SK-N-SH (cell line): ENCODE results near the gene USP1. TPM values are rescaled to one million over a fixed set of nuclear protein-coding genes. Genes with fewer than 3 reads are reported as not detected.
A peak's percentile ranks its signal among the peaks of the same experiment; 100 is the strongest.

Source experiments
- CTCF ChIA-PET: fragments of 300-600, 350-600 bp; formaldehyde crosslinking; extraction: SDS; loops from one replicate; lab custom pipeline; 2021; lab: Yijun Ruan, JAX
- POLR2A ChIA-PET: fragments of 350-600 bp; sonication (Branson Sonifier 250); formaldehyde crosslinking; extraction: SDS; loops from one replicate; lab custom pipeline; 2020; ENCODE audit warnings: antibody characterized with exemption, inconsistent platforms; lab: Yijun Ruan, JAX
- DNase-seq: peaks from one replicate; pipeline ENCODE4 v3.0.0; 2012
- H2AFZ ChIP-seq: fragments of 200-600 bp; sonication (generic); 2 replicates; pipeline ENCODE4 v1.8.1; 2016; ENCODE audit warnings: antibody characterized with exemption, mild to moderate bottlenecking, low read depth
- H3F3A ChIP-seq: fragments of 200-600 bp; sonication (generic); replicated peaks from 2 replicates; pipeline ENCODE3; 2016; ENCODE audit warnings: antibody characterized with exemption, mild to moderate bottlenecking; ENCODE audit not compliant: insufficient read depth
- H3K27ac ChIP-seq, 2 experiments: fragments of 200-500 bp in 1 of 2; fragments of 200-600 bp in 1 of 2; sonication (Bioruptor generic) in 1 of 2; sonication (generic), shearing (Covaris generic) in 1 of 2; 2 replicates each; pipeline versions ENCODE4 v1.5.1 to v1.6.1; 2014 to 2016; ENCODE audit warnings: low read depth in 2 of 2, inconsistent platforms in 1 of 2, low read length in 1 of 2, mild to moderate bottlenecking in 1 of 2, mixed read lengths in 1 of 2
- H3K27me3 ChIP-seq: fragments of 200-600 bp; sonication (generic), shearing (Covaris generic); 2 replicates; pipeline ENCODE4 v1.6.1; 2016; ENCODE audit warnings: mixed run types; ENCODE audit not compliant: insufficient read depth
- H3K36me3 ChIP-seq, 2 experiments: fragments of 200-500 bp in 1 of 2; fragments of 200-600 bp in 1 of 2; sonication (Bioruptor generic) in 1 of 2; sonication (generic) in 1 of 2; replicated peaks in 1 of 2; 2 replicates each; pipeline versions ENCODE3 to v1.5.1; 2014 to 2016; ENCODE audit warnings: low read length in 1 of 2, mild to moderate bottlenecking in 1 of 2; ENCODE audit not compliant: insufficient read depth in 2 of 2, control insufficient read depth in 1 of 2
- H3K4me1 ChIP-seq, 2 experiments: fragments of 200-500 bp in 1 of 2; fragments of 200-600 bp in 1 of 2; sonication (Bioruptor generic) in 1 of 2; sonication (generic), shearing (Covaris generic) in 1 of 2; 2 replicates each; pipeline versions ENCODE4 v1.5.1 to v1.6.1; 2014 to 2016; ENCODE audit warnings: low read depth in 1 of 2, low read length in 1 of 2, mixed run types in 1 of 2; ENCODE audit not compliant: insufficient read depth in 2 of 2, control insufficient read depth in 1 of 2
- H3K4me2 ChIP-seq: fragments of 200-600 bp; sonication (generic), shearing (Covaris generic); 2 replicates; pipeline ENCODE4 v1.6.1; 2017; ENCODE audit warnings: mixed run types
- H3K4me3 ChIP-seq, 2 experiments: fragments of 200-500 bp in 1 of 2; fragments of 200-600 bp in 1 of 2; sonication (Bioruptor generic) in 1 of 2; sonication (generic), shearing (Covaris generic) in 1 of 2; 2 replicates each; pipeline versions ENCODE4 v1.5.1 to v1.8.1; 2014 to 2016; ENCODE audit warnings: low read depth in 2 of 2, inconsistent platforms in 1 of 2, low read length in 1 of 2, mild to moderate bottlenecking in 1 of 2, mixed read lengths in 1 of 2, moderate library complexity in 1 of 2
- H3K79me2 ChIP-seq: fragments of 200-600 bp; sonication (generic); 2 replicates; pipeline ENCODE4 v1.8.1; 2017; ENCODE audit warnings: mild to moderate bottlenecking; ENCODE audit not compliant: insufficient read depth
- H3K9ac ChIP-seq: fragments of 200-600 bp; sonication (generic); 2 replicates; pipeline ENCODE4 v1.6.1; 2017; ENCODE audit warnings: mixed run types
- H3K9me2 ChIP-seq: fragments of 200-600 bp; sonication (generic); 2 replicates; pipeline ENCODE4 v1.6.1; 2017; ENCODE audit warnings: mixed run types
- H3K9me3 ChIP-seq: fragments of 200-600 bp; sonication (generic); 2 replicates; pipeline ENCODE4 v1.6.1; 2017; ENCODE audit warnings: mixed run types, mild to moderate bottlenecking, moderate library complexity
- H4K20me1 ChIP-seq: fragments of 200-600 bp; sonication (generic); 2 replicates; pipeline ENCODE4 v1.6.1; 2017; ENCODE audit warnings: mild to moderate bottlenecking, mixed run types; ENCODE audit not compliant: insufficient read depth
- CTCF ChIP-seq: fragments of 200-600 bp; sonication (generic); IDR thresholded peaks from 2 replicates; pipeline ENCODE4 v1.6.1; 2017; ENCODE audit warnings: antibody characterized with exemption, mild to moderate bottlenecking, moderate library complexity
- ELF1 ChIP-seq: IDR thresholded peaks from 2 replicates; pipeline ENCODE4 v1.4.0; 2012
- FOXJ3 ChIP-seq: sonication (generic); formaldehyde crosslinking; IDR thresholded peaks from 2 replicates; pipeline ENCODE4 v1.5.1; 2020; ENCODE audit warnings: mild to moderate bottlenecking, missing genetic modification reagents
- GATA2 ChIP-seq: sonication (generic); formaldehyde crosslinking; IDR thresholded peaks from 2 replicates; pipeline ENCODE4 v1.5.0; 2020; ENCODE audit warnings: mild to moderate bottlenecking, missing genetic modification reagents
- MXI1 ChIP-seq: IDR thresholded peaks from 2 replicates; pipeline ENCODE4 v1.6.1; 2012; ENCODE audit warnings: mild to moderate bottlenecking, low read depth, low read length, improper control_type of control experiment
- NFIC ChIP-seq: IDR thresholded peaks from 2 replicates; pipeline ENCODE4 v1.4.0; 2012; ENCODE audit warnings: borderline replicate concordance
- NRF1 ChIP-seq: IDR thresholded peaks from 2 replicates; pipeline ENCODE4 v1.6.1; 2012; ENCODE audit warnings: low read depth, mild to moderate bottlenecking, low read length
- RAD21 ChIP-seq: IDR thresholded peaks from 2 replicates; pipeline ENCODE4 v1.6.1; 2012; ENCODE audit warnings: mild to moderate bottlenecking, low read length
- RCOR1 ChIP-seq: fragments of 150-350 bp; IDR thresholded peaks from 2 replicates; pipeline ENCODE4 v1.6.1; 2017; ENCODE audit warnings: antibody characterized with exemption, low read length
- REST ChIP-seq: IDR thresholded peaks from 2 replicates; pipeline ENCODE4 v1.6.1; 2012; ENCODE audit warnings: mild to moderate bottlenecking, low read depth, low read length, moderate library complexity
- RFX5 ChIP-seq: IDR thresholded peaks from 2 replicates; pipeline ENCODE4 v1.6.1; 2012; ENCODE audit warnings: mild to moderate bottlenecking, improper control_type of control experiment, low read length
- SMC3 ChIP-seq: IDR thresholded peaks from 2 replicates; pipeline ENCODE4 v1.6.1; 2012; ENCODE audit warnings: low read depth, low read length, improper control_type of control experiment
- TAF1 ChIP-seq: IDR thresholded peaks from 2 replicates; pipeline ENCODE4 v1.6.1; 2012; ENCODE audit warnings: low read depth, mild to moderate bottlenecking, low read length, moderate library complexity, borderline replicate concordance
- TCF12 ChIP-seq: IDR thresholded peaks from 2 replicates; pipeline ENCODE4 v1.4.0; 2012
- YY1 ChIP-seq: IDR thresholded peaks from 2 replicates; pipeline ENCODE4 v1.4.0; 2012; ENCODE audit warnings: low read depth, mild to moderate bottlenecking
- WGBS: methylation state at CpG from one replicate; pipeline ENCODE4 v1.1.6; 2017; ENCODE audit warnings: low lambda C conversion rate; 5-methylcytosine and 5-hydroxymethylcytosine counted together
- polyA plus RNA-seq, 3 experiments: library from polyadenylated mRNA; depleted of rRNA; stranded (reverse); fragments of >200 nt; gene quantifications; 2 replicates each; pipeline ENCODE4 v1.2.3, GENCODE V29; 2012

Gene USP1
- polyA plus RNA-seq, 1 of the 3 experiments (the other 2 are of a cell fraction): 4.3 TPM

GRCh38 chr1:62425041-62425440 lies 11.8 kb upstream of the USP1 start:
- TF ChIP-seq FOXJ3 (CRISPR knock-in tag) (no peak), NFIC (no peak), TCF12 (no peak), NRF1 (no peak), CTCF (no peak), RAD21 (no peak), MXI1 (no peak)
- TF ChIP-seq, all 33 proteins: peak for 0
- H3K36me3 ChIP-seq: no peaks in the 10 kb centered on the region
- no peak overlapping the region for H3K27ac ChIP-seq
- ChIA-PET POLR2A (no interaction called here), CTCF (interaction anchor here (0.9 to 1.6 kb wide), 3 partner anchors 16 to 281 kb away, joined by 3 to 4 read pairs (median 4); no protein-coding TSS in a partner anchor)
- WGBS: 59% methylated on average over 5 of the region's 5 CpGs
- no peaks in the 10 kb centered on the region for H3F3A ChIP-seq
- no peaks in the 10 kb centered on the region for H3K79me2 ChIP-seq
- no peak overlapping the region for H3K4me2 ChIP-seq
- H3K9me2 ChIP-seq: no peaks in the 10 kb centered on the region
- no peak overlapping the region for H3K4me3 ChIP-seq
- no peaks in the 10 kb centered on the region; a peak in 1 of 4 replicates for H3K4me1 ChIP-seq
- H4K20me1 ChIP-seq: no peaks in the 10 kb centered on the region
- H3K9me3 ChIP-seq: no peaks in the 10 kb centered on the region
- no peak overlapping the region for H2AFZ ChIP-seq
- no peaks in the 10 kb centered on the region for H3K27me3 ChIP-seq
- peak; percentile 37 for DNase-seq
- no peak overlapping the region for H3K9ac ChIP-seq

- ChIA-PET CTCF (interaction anchor here (0.9 to 1.6 kb wide), 3 partner anchors 16 to 251 kb away, joined by 3 to 5 read pairs (median 4); no protein-coding TSS in a partner anchor), POLR2A (no interaction called here)
- no peaks in the 10 kb centered on the region; a peak in 1 of 4 replicates for H3K4me1 ChIP-seq
- H4K20me1 ChIP-seq: no peaks in the 10 kb centered on the region
- no peaks in the 10 kb centered on the region for H3K79me2 ChIP-seq
- WGBS: 74% methylated on average over 3 of the region's 3 CpGs
- TF ChIP-seq RFX5 (no peak), ELF1 (no peak), RCOR1 (no peak), SMC3 (no peak)
- no peak overlapping the region for H3K4me2 ChIP-seq
- no peaks in the 10 kb centered on the region for H3K27me3 ChIP-seq
- no peak for DNase-seq
- H2AFZ ChIP-seq: no peak overlapping the region
- no peaks in the 10 kb centered on the region for H3K36me3 ChIP-seq
- H3K9ac ChIP-seq: no peak overlapping the region
- no peaks in the 10 kb centered on the region for H3K9me2 ChIP-seq
- H3F3A ChIP-seq: no peaks in the 10 kb centered on the region
- H3K27ac ChIP-seq: no peak overlapping the region
- no peak overlapping the region for H3K4me3 ChIP-seq
- no peaks in the 10 kb centered on the region for H3K9me3 ChIP-seq
Measured at GRCh38 chr1:62426237-62426636, 10.6 kb upstream of the USP1 start.

- no peak for DNase-seq
- no peaks in the 10 kb centered on the region for H3K79me2 ChIP-seq
- ChIA-PET POLR2A (interaction anchor here (1.3 kb wide), 1 partner anchor 9 kb away, joined by 6 read pairs; no protein-coding TSS in a partner anchor), CTCF (interaction anchor here (1.2 to 1.6 kb wide), 3 partner anchors 21 to 320 kb away, joined by 4 to 6 read pairs (median 5); no protein-coding TSS in a partner anchor)
- H3K9ac ChIP-seq: no peak overlapping the region
- no peaks in the 10 kb centered on the region for H3F3A ChIP-seq
- H3K4me1 ChIP-seq: no peaks in the 10 kb centered on the region; a peak in 1 of 4 replicates
- no peak overlapping the region for H2AFZ ChIP-seq
- 90% methylated on average over 1 of the region's 1 CpG for WGBS
- no peaks in the 10 kb centered on the region for H3K9me3 ChIP-seq
- H3K27ac ChIP-seq: no peak overlapping the region
- H3K9me2 ChIP-seq: no peaks in the 10 kb centered on the region
- H3K4me3 ChIP-seq: no peak overlapping the region
- no peaks in the 10 kb centered on the region for H3K27me3 ChIP-seq
- no peaks in the 10 kb centered on the region for H3K36me3 ChIP-seq
- no peak overlapping the region for H3K4me2 ChIP-seq
- no peaks in the 10 kb centered on the region for H4K20me1 ChIP-seq
- TF ChIP-seq REST (no peak), YY1 (no peak), TAF1 (no peak), CTCF (no peak), SMC3 (no peak), GATA2 (no peak)
Measured at GRCh38 chr1:62426794-62427193, 10.1 kb upstream of the USP1 start.
